NK-92 (cell line): ENCODE data around the gene OR51B2.
"Not testable (repeated sequence)": the region's sequence is repeated elsewhere in the genome, so short reads cannot be mapped to it uniquely, and the experiment has no call there.

Experiments
- DNase-seq: peaks from one replicate; lab custom pipeline; 2025; ENCODE audit not compliant: unreplicated experiment; lab: John Stamatoyannopoulos, UW

OR51B2 gene

DNA sequence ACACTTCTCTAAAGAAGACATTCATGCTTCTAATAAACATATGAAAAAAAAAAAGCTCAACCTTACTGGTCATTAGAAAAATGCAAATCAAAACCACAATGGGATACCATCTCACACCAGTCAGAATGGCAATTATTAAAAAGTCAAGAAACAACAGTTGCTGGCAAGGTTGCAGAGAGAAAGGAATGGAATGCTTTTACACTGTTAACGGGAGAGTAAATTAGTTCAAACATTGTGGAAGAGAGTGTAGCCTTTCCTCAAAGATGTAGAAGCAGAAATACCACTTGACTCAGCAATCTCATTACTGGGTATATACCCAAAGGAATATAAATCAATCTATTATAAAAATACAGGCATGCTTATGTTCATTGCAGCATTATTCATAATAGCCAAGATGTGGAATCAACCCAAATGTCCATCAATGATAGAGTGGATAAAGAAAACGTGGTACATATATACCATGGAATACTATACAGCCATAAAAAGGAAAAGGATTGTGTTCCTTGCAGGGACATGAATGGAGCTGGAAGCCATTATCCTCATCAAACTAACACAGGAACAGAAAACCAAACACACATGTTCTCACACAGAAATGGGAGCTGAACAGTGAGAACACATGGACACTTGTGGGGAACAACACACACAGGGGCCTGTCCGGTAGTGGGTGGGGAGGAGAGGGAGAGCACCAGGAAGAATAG is 10.6 kb downstream of the OR51B2 start:
- not testable (repeated sequence) for DNase-seq

DNA sequence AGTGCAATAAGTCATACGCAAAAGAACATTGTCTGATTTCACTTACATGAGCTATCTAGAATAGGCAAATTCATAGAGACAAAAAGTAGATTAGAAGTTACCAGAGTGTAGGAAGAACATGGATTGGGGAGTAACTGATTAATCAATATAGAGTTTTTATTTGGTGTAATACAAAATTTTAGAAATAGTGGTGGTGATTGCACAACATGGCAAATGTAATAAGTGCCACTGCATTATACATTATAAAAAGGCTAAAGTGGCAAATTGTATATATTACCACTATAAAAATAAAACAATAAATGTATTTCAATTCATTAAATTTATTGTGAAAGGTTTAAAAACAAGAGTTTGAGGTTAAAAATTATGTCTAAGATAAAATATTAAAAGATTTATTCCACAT is 13.7 kb downstream of the OR51B2 start:
- DNase-seq = no peak

DNA sequence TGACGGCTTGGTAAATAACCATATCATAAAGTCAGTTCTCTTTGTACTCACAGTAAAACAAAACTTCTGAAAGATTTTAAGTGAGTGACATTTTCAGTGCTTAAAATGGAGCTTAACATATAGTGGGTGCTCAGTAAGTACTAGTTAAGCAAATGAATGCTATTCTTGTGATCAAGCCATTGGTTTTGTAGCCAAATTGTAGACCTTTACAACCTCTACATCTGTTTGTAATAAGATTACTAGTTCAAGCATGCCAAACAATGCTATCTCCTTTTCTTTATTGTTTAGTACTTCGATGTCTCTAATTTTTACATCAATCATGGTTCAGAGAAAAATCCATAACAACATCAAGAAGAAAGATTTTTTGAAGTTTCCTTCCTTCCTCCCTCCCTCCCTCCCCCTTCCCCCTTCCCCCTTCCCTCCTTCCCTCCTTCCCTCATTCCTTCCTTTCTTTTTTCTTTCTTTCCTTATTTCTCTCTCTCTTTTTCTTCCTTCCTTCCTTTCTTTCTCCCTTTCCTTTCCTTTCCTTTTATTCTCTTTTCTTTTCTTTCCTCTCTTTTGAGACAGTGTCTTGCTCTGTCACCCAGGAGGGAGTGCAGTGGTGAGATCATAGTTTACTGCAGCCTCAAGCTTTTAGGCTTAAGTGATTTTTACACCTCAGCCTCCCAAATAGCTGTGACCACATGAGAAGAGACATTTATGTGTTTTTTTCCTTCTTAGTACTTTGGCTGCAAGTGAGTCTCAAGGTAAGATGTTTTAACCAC is 16.7 kb downstream of the OR51B2 start:
- DNase-seq = no peak

GRCh38 chr11:5304046-5304445 is 20.1 kb downstream of the OR51B2 start:
- no peak for DNase-seq

GRCh38 chr11:5303626-5304025 is 20.5 kb downstream of the OR51B2 start:
- no peak for DNase-seq

DNA sequence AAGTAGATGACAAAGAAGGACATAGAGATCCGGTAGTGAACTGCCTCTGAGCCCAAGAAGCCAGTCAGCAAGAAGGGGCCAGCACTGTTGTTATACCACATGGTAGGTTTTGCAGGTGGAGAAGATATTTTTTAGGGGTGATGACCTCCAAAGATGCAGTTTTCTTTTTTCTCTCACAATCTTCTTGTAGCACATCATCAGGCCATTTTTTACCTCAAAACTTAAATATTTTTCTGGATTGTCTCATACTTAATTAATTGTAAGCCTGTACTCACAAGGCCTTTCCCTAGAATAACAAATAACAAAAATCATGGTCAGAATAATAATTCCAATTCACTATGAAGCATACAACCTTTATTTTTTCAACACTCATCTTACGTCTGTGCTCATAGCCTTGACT is 22.3 kb downstream of the OR51B2 start, which contains the start of gene OR51B4:
TSS of gene OR51B4 (minus strand) at position 101 of the 400 bp plus-strand sequence. CDS start at position 101, 0 bp downstream.
- no peak for DNase-seq

- no peak for DNase-seq
Observed at GRCh38 chr11:5300251-5300650, 23.8 kb downstream of the OR51B2 start.

GRCh38 chr11:5298451-5298850 is 25.6 kb downstream of the OR51B2 start:
- DNase-seq = no peak

GRCh38 chr11:5297721-5298323 is 26.3 kb downstream of the OR51B2 start:
- no peak for DNase-seq

DNA sequence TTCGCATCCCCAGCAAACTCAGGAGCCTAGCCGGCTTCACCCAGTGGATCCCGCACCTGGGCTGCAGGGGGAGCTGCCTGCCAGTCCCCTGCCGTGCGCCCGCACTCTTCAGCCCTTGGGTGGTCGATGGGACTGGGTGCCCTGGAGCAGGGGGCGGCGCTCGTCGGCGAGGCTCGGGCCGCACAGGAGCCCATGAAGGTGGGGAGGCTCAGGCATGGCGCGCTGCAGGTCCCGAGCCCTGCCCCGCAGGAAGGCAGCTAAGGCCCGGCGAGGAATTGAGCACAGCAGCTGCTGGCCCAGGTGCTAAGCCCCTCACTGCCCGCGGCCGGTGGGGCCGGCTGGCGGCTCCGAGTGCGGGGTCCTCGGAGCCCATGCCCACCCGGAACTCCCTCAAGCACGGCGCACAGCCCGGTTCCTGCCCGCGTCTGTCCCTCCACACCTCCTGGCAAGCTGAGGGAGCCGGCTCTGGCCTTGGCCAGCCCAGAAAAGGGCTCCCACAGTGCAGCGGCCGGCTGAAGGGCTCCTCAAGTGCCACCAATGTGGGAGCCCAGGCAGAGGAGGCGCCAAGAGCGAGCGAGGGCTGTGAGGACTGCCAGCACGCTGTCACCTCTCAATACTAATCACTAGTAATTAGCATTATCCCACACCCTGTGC is 29.6 kb downstream of the OR51B2 start:
- not testable (repeated sequence) for DNase-seq

- DNase-seq = no peak
Observed at GRCh38 chr11:5293028-5293427, 31.1 kb downstream of the OR51B2 start.

DNA sequence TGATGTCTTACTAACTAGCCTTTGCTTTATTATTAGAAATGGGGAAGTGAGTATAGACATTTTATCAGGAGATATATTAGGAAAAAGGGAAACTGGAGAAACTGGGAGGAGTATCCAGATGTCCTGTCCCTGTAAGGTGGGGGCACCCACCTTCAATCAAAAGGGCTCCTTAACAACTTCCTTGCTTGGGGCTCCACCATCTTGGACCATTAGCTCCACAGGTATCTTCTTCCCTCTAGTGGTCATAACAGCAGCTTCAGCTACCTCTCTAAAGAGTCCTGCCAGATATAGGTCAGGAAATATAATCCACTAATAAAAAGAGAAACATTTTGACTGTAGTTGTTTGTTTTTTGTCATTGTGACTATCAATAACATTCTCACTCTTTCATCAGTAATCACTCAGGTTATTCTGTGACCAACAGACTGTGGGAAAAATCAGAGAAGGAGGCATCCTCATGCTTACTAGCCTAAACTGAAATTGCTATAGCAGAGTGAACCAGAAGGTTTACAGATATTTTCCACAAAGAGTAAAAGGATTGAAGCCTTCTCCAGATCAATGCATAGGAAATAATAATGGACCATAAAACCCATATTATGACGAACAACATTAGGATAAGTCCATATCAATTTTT is 32.8 kb downstream of the OR51B2 start:
- DNase-seq = no peak

- DNase-seq = no peak
Observed at GRCh38 chr11:5290106-5290505, 34.0 kb downstream of the OR51B2 start.

DNA sequence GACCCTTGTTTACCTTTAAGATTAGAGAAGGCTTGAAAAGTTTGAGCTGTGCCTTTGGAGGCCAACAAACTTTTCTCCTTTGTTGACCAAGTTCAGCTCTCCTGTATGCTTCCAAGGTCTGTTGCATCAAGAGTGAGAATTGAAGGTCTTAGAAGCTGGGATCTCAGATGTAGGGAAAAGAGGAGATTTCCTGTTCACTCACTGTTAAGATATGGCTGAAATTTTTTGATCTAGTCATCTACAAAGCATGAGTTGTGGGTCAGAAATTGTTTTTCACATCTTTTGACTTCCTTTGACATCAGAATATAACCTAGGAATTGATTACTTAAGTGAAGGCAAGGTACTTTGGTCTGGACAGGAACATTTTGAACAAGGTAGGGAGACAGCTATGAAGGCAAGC is 34.4 kb downstream of the OR51B2 start:
- DNase-seq = no peak

DNA sequence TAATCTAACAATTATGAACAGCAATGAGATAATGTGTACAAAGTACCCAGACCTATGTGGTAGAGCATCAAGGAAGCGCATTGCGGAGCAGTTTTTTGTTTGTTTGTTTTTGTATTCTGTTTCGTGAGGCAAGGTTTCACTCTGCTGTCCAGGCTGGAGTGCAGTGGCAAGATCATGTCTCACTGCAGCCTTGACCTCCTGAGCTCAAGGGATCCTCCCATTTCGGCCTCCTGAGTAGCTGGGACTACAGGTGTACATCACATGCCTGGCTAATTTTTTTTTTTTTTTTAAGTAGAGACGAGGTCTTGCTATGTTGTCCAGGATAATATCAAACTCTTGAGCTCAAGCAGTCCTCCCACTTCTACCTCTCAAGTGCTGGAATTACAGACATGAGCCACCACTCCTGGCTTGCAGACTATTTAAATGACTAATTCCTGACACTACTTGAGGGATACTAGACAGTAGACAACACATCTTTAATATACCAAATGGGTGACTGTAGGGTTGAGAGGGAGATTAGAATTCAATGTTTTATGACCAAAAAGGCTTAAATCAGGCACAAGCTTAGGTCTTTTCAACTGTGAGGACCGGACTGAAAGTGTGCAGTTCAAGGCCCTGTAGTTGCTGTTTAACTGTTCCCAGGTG is 35.1 kb downstream of the OR51B2 start:
- DNase-seq = no peak

DNA sequence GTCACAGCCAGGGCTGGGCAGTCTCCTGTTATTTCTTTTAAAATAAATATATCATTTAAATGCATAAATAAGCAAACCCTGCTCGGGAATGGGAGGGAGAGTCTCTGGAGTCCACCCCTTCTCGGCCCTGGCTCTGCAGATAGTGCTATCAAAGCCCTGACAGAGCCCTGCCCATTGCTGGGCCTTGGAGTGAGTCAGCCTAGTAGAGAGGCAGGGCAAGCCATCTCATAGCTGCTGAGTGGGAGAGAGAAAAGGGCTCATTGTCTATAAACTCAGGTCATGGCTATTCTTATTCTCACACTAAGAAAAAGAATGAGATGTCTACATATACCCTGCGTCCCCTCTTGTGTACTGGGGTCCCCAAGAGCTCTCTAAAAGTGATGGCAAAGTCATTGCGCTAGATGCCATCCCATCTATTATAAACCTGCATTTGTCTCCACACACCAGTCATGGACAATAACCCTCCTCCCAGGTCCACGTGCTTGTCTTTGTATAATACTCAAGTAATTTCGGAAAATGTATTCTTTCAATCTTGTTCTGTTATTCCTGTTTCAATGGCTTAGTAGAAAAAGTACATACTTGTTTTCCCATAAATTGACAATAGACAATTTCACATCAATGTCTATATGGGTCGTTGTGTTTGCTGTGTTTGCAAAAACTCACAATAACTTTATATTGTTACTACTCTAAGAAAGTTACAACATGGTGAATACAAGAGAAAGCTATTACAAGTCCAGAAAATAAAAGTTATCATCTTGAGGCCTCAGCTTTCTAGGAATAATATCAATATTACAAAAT is 35.8 kb downstream of the OR51B2 start:
- no peak for DNase-seq

- DNase-seq = no peak
Observed at GRCh38 chr11:5286901-5287300, 37.2 kb downstream of the OR51B2 start.

GRCh38 chr11:5286351-5286750 is 37.7 kb downstream of the OR51B2 start:
- no peak for DNase-seq

DNA sequence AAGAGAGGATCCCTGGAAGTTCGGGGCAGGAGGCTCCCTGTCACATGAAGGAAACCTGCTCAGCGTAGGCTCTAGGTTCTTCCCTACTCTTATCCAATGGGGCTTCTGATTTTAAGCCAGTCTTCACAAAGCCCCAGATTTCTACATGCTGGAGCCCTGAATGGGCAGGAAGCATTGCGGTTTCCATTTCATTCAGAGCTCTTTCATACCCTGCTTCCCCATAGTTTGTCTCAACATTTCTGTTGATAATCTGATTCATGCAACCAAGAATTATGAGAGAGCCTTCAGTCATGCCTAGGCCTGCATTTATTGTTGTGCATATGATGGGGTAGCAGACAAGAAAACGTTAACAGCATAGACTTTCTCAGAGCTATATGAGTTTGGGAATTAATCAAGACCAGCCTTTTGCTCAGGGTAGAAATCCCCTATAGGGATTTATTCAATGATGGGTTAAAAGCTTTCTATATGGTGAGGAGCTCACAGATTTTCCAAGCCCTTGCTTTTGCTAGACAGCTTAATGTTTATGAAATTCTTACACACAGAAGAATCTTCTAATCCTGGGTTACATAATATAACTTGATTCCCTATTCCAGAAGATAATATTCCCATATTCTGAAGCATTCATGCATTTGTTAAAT is 38.3 kb downstream of the OR51B2 start:
- no peak for DNase-seq
